Large intestine (tissue), 3 donors: ENCODE results near the gene S100A1. TPM values are rescaled to one million over a fixed set of nuclear protein-coding genes. Genes with fewer than 3 reads are reported as not detected.

ENCODE experiments used
- DNase-seq, 2 donors: peaks; one replicate each; pipeline versions ENCODE4 v3.0.0 to v3.0.0-alpha.2; 2013
- H3K27ac ChIP-seq: one replicate; pipeline ENCODE4 v1.5.1; 2013; ENCODE audit warnings: low read length
- H3K27me3 ChIP-seq: 2 replicates; pipeline ENCODE4 v1.6.1; 2013; ENCODE audit warnings: low read length; ENCODE audit not compliant: control insufficient read depth, insufficient read depth
- H3K36me3 ChIP-seq: 2 replicates; pipeline ENCODE4 v1.6.1; 2013; ENCODE audit warnings: low read length; ENCODE audit not compliant: control insufficient read depth, insufficient read depth
- H3K4me1 ChIP-seq: one replicate; pipeline ENCODE4 v1.6.1; 2013; ENCODE audit warnings: low read length; ENCODE audit not compliant: control insufficient read depth, insufficient read depth
- H3K4me3 ChIP-seq: one replicate; pipeline ENCODE4 v1.5.1; 2013; ENCODE audit warnings: low read length
- H3K9me3 ChIP-seq: one replicate; pipeline ENCODE4 v1.6.1; 2013; ENCODE audit warnings: mild to moderate bottlenecking, low read depth, low read length, moderate library complexity; ENCODE audit not compliant: control insufficient read depth
- WGBS: methylation state at CpG from one replicate; pipeline ENCODE4 v1.1.5; 2013; ENCODE audit warnings: low lambda C conversion rate; ENCODE audit not compliant: insufficient coverage; 5-methylcytosine and 5-hydroxymethylcytosine counted together
- polyA plus RNA-seq: library from polyadenylated mRNA; unstranded; fragments of 120-200 nt; gene quantifications from one replicate; pipeline ENCODE4 v1.2.1, GENCODE V29; 2013

The S100A1 gene
- polyA plus RNA-seq, 1 donor = 2.8 TPM

GRCh38 chr1:153609585-153609907 lies 18.7 kb upstream of the S100A1 start:
- Histone ChIP-seq H3K27ac (peak overlapping the region; percentile 94), H3K4me1 (peaks cover 47% of the 10 kb centered on the region), H3K36me3 (peaks cover 19% of the 10 kb centered on the region), H3K27me3 (no peaks in the 10 kb centered on the region), H3K9me3 (peaks cover 4% of the 10 kb centered on the region), H3K4me3 (peak overlapping the region; percentile 26)
- DNase-seq = no peak
- 0% methylated on average over 1 of the region's 6 CpGs for WGBS

GRCh38 chr1:153610334-153610733 lies 17.9 kb upstream of the S100A1 start:
- peak overlapping the region; percentile 94 for H3K27ac ChIP-seq
- peaks cover 4% of the 10 kb centered on the region for H3K9me3 ChIP-seq
- H3K36me3 ChIP-seq = peaks cover 19% of the 10 kb centered on the region
- no peak overlapping the region for H3K4me3 ChIP-seq
- H3K4me1 ChIP-seq = peaks cover 55% of the 10 kb centered on the region
- DNase-seq = peak in 1 of 2 donors; percentile 62
- H3K27me3 ChIP-seq = no peaks in the 10 kb centered on the region
- WGBS = no CpG with 5 or more reads among the region's 4 CpGs

GRCh38 chr1:153610811-153611301 lies 17.4 kb upstream of the S100A1 start:
- Histone ChIP-seq H3K27ac (peak overlapping the region; percentile 94), H3K4me3 (no peak overlapping the region), H3K9me3 (peaks cover 4% of the 10 kb centered on the region), H3K27me3 (no peaks in the 10 kb centered on the region), H3K36me3 (peaks cover 19% of the 10 kb centered on the region), H3K4me1 (peaks cover 60% of the 10 kb centered on the region)
- no CpG with 5 or more reads among the region's 7 CpGs for WGBS
- DNase-seq = no peak

- Histone ChIP-seq H3K4me1 (peaks cover 63% of the 10 kb centered on the region), H3K9me3 (peaks cover 4% of the 10 kb centered on the region), H3K36me3 (peaks cover 18% of the 10 kb centered on the region), H3K27ac (peak overlapping the region; percentile 94), H3K4me3 (peak overlapping the region; percentile 76), H3K27me3 (no peaks in the 10 kb centered on the region)
- no CpG with 5 or more reads among the region's 1 CpG for WGBS
- peak in 1 of 2 donors; percentile 38 for DNase-seq
Observed at GRCh38 chr1:153611356-153611755, 16.9 kb upstream of the S100A1 start.

GRCh38 chr1:153612111-153612754 lies 16.0 kb upstream of the S100A1 start:
- WGBS = no CpG with 5 or more reads among the region's 11 CpGs
- H3K4me3 ChIP-seq = peak overlapping the region; percentile 76
- peaks cover 72% of the 10 kb centered on the region for H3K4me1 ChIP-seq
- peak in 1 of 2 donors; percentile 66 for DNase-seq
- no peaks in the 10 kb centered on the region for H3K27me3 ChIP-seq
- H3K27ac ChIP-seq = peak overlapping the region; percentile 94
- H3K36me3 ChIP-seq = peaks cover 10% of the 10 kb centered on the region
- peaks cover 4% of the 10 kb centered on the region for H3K9me3 ChIP-seq

GRCh38 chr1:153612755-153613331 lies 15.4 kb upstream of the S100A1 start, which contains the start of gene S100A16:
Gene S100A16 (minus strand): TSS chr1:153613137. CDS start chr1:153608151, 4,986 bp downstream.
- H3K4me3 ChIP-seq = peak within 1 kb of the TSS; percentile 76
- H3K27me3 ChIP-seq = no peaks in the 10 kb centered on the region
- H3K27ac ChIP-seq = peak within 1 kb of the TSS; percentile 94
- H3K9me3 ChIP-seq = peaks cover 4% of the 10 kb centered on the region
- peak; percentile 81 to 94 for DNase-seq
- peaks cover 3% of the 10 kb centered on the region for H3K36me3 ChIP-seq
- no CpG with 5 or more reads among the region's 9 CpGs for WGBS
- H3K4me1 ChIP-seq = peaks cover 75% of the 10 kb centered on the region

GRCh38 chr1:153613406-153613805 lies 14.8 kb upstream of the S100A1 start:
- H3K4me3 ChIP-seq = peak overlapping the region; percentile 76

GRCh38 chr1:153614189-153614900 lies 13.9 kb upstream of the S100A1 start:
- H3K9me3 ChIP-seq = no peaks in the 10 kb centered on the region
- peak overlapping the region; percentile 8 for H3K27ac ChIP-seq
- H3K4me3 ChIP-seq = peak overlapping the region; percentile 65
- 67% methylated on average over 1 of the region's 2 CpGs for whole genome bisulfite sequencing
- peak in 1 of 2 donors; percentile 46 for DNase-seq
- H3K4me1 ChIP-seq = peaks cover 62% of the 10 kb centered on the region
- H3K27me3 ChIP-seq = no peaks in the 10 kb centered on the region
- H3K36me3 ChIP-seq = peaks cover 4% of the 10 kb centered on the region

More at GRCh38 chr1:153613406-153613805, 14.8 kb upstream of the S100A1 start:
- WGBS = no CpG with 5 or more reads among the region's 5 CpGs
- Histone ChIP-seq H3K27ac (peak overlapping the region; percentile 94), H3K27me3 (no peaks in the 10 kb centered on the region), H3K4me1 (peaks cover 70% of the 10 kb centered on the region), H3K9me3 (no peaks in the 10 kb centered on the region), H3K36me3 (no peaks in the 10 kb centered on the region)
- DNase-seq = no peak

GRCh38 chr1:153614906-153615305 lies 13.3 kb upstream of the S100A1 start:
- peak overlapping the region; percentile 65 for H3K4me3 ChIP-seq
- no peak for DNase-seq
- H3K9me3 ChIP-seq = no peaks in the 10 kb centered on the region
- peaks cover 4% of the 10 kb centered on the region for H3K36me3 ChIP-seq
- H3K4me1 ChIP-seq = peaks cover 57% of the 10 kb centered on the region
- peak overlapping the region; percentile 8 for H3K27ac ChIP-seq
- H3K27me3 ChIP-seq = no peaks in the 10 kb centered on the region
- WGBS = no CpG with 5 or more reads among the region's 7 CpGs

GRCh38 chr1:153615406-153615805 lies 12.8 kb upstream of the S100A1 start:
- WGBS = no CpG with 5 or more reads among the region's 2 CpGs
- H3K27ac ChIP-seq = peak overlapping the region; percentile 94

More at GRCh38 chr1:153615406-153615805, 12.8 kb upstream of the S100A1 start:
- no peaks in the 10 kb centered on the region for H3K9me3 ChIP-seq
- no peaks in the 10 kb centered on the region for H3K27me3 ChIP-seq
- peaks cover 52% of the 10 kb centered on the region for H3K4me1 ChIP-seq
- no peak for DNase-seq
- peaks cover 4% of the 10 kb centered on the region for H3K36me3 ChIP-seq
- peak overlapping the region; percentile 65 for H3K4me3 ChIP-seq
